ENCODE results near the gene ACVR2A.

Gene ACVR2A

GRCh38 chr2:147844697-147845410 lies at the start of gene ACVR2A:
Gene ACVR2A, plus strand, starts transcription at chr2:147845029. Its CDS starts 124 bp downstream, at chr2:147845153.
- Mint-ChIP-seq H3K4me3 (peak within 1 kb of the TSS; percentile 86), H3K4me1 (peaks cover 33% of the 10 kb centered on the region), H3K27me3 (peaks cover 39% of the 10 kb centered on the region), H3K36me3 (ENCODE audit: insufficient read depth) (peaks cover 12% of the 10 kb centered on the region), H3K9me3 (no peaks in the 10 kb centered on the region), H3K27ac (ENCODE audit: low read depth) (peak within 1 kb of the TSS; percentile 90)
- DNase-seq (ENCODE audit: low spot score in 2 of 2) (peak; percentile 12 to 19), ATAC-seq (replicated peaks; ENCODE audit: extremely low read depth, poor library complexity, severe bottlenecking) (peak; percentile 21)

GRCh38 chr2:147800316-147800715 lies 44.5 kb upstream of the ACVR2A start:
- Mint-ChIP-seq H3K4me1 (peaks cover 8% of the 10 kb centered on the region), H3K36me3 (ENCODE audit: insufficient read depth) (no peaks in the 10 kb centered on the region), H3K27ac (ENCODE audit: low read depth) (no peak overlapping the region), H3K9me3 (no peaks in the 10 kb centered on the region), H3K4me3 (no peak overlapping the region), H3K27me3 (no peaks in the 10 kb centered on the region)
- ATAC-seq (replicated peaks; ENCODE audit: extremely low read depth, poor library complexity, severe bottlenecking) = no peak
- no peak for DNase-seq (ENCODE audit: low spot score in 2 of 2)

- ATAC-seq (replicated peaks; ENCODE audit: extremely low read depth, poor library complexity, severe bottlenecking) (no peak), DNase-seq (ENCODE audit: low spot score in 2 of 2) (no peak)
- Mint-ChIP-seq H3K9me3 (peaks cover 6% of the 10 kb centered on the region), H3K4me1 (no peaks in the 10 kb centered on the region), H3K4me3 (no peak overlapping the region), H3K36me3 (ENCODE audit: insufficient read depth) (no peaks in the 10 kb centered on the region), H3K27ac (ENCODE audit: low read depth) (no peak overlapping the region), H3K27me3 (peaks cover 10% of the 10 kb centered on the region)
Measured at GRCh38 chr2:147806846-147807245, 38.0 kb upstream of the ACVR2A start.

- ATAC-seq (replicated peaks; ENCODE audit: extremely low read depth, poor library complexity, severe bottlenecking) = no peak
- peaks cover 6% of the 10 kb centered on the region for H3K9me3 Mint-ChIP-seq
- no peak overlapping the region for H3K4me3 Mint-ChIP-seq
- no peak for DNase-seq (ENCODE audit: low spot score in 2 of 2)
- H3K36me3 Mint-ChIP-seq (ENCODE audit: insufficient read depth) = no peaks in the 10 kb centered on the region
- H3K27ac Mint-ChIP-seq (ENCODE audit: low read depth) = no peak overlapping the region
- no peaks in the 10 kb centered on the region for H3K4me1 Mint-ChIP-seq
- H3K27me3 Mint-ChIP-seq = peaks cover 10% of the 10 kb centered on the region
Measured at GRCh38 chr2:147808520-147808919, 36.3 kb upstream of the ACVR2A start.

GRCh38 chr2:147810883-147811765 lies 33.7 kb upstream of the ACVR2A start:
- no peak for DNase-seq (ENCODE audit: low spot score in 2 of 2)
- Mint-ChIP-seq H3K4me3 (no peak overlapping the region), H3K36me3 (ENCODE audit: insufficient read depth) (no peaks in the 10 kb centered on the region), H3K9me3 (peaks cover 6% of the 10 kb centered on the region), H3K27me3 (peaks cover 17% of the 10 kb centered on the region), H3K4me1 (no peaks in the 10 kb centered on the region), H3K27ac (ENCODE audit: low read depth) (no peak overlapping the region)
- ATAC-seq (replicated peaks; ENCODE audit: extremely low read depth, poor library complexity, severe bottlenecking) = no peak

- DNase-seq (ENCODE audit: low spot score in 2 of 2) (no peak), ATAC-seq (replicated peaks; ENCODE audit: extremely low read depth, poor library complexity, severe bottlenecking) (no peak)
- H3K36me3 Mint-ChIP-seq (ENCODE audit: insufficient read depth) = no peaks in the 10 kb centered on the region
- no peak overlapping the region for H3K27ac Mint-ChIP-seq (ENCODE audit: low read depth)
- no peaks in the 10 kb centered on the region for H3K4me1 Mint-ChIP-seq
- H3K4me3 Mint-ChIP-seq = no peak overlapping the region
- peaks cover 61% of the 10 kb centered on the region for H3K27me3 Mint-ChIP-seq
- no peaks in the 10 kb centered on the region for H3K9me3 Mint-ChIP-seq
Measured at GRCh38 chr2:147818741-147819140, 26.1 kb upstream of the ACVR2A start.

- H3K4me3 Mint-ChIP-seq = no peak overlapping the region
- DNase-seq (ENCODE audit: low spot score in 2 of 2) (no peak), ATAC-seq (replicated peaks; ENCODE audit: extremely low read depth, poor library complexity, severe bottlenecking) (no peak)
- H3K36me3 Mint-ChIP-seq (ENCODE audit: insufficient read depth) = no peaks in the 10 kb centered on the region
- H3K27ac Mint-ChIP-seq (ENCODE audit: low read depth) = no peak overlapping the region
- peaks cover 33% of the 10 kb centered on the region for H3K27me3 Mint-ChIP-seq
- H3K4me1 Mint-ChIP-seq = no peaks in the 10 kb centered on the region
- no peaks in the 10 kb centered on the region for H3K9me3 Mint-ChIP-seq
Measured at GRCh38 chr2:147824620-147825019, 20.2 kb upstream of the ACVR2A start.

GRCh38 chr2:147826278-147827087 lies 18.3 kb upstream of the ACVR2A start:
- DNase-seq (ENCODE audit: low spot score in 2 of 2) = no peak
- Mint-ChIP-seq H3K4me1 (no peaks in the 10 kb centered on the region), H3K4me3 (no peak overlapping the region), H3K27me3 (peaks cover 24% of the 10 kb centered on the region), H3K9me3 (no peaks in the 10 kb centered on the region), H3K36me3 (ENCODE audit: insufficient read depth) (no peaks in the 10 kb centered on the region), H3K27ac (ENCODE audit: low read depth) (no peak overlapping the region)
- no peak for ATAC-seq (replicated peaks; ENCODE audit: extremely low read depth, poor library complexity, severe bottlenecking)

- Mint-ChIP-seq H3K9me3 (no peaks in the 10 kb centered on the region), H3K4me3 (no peak overlapping the region), H3K27ac (ENCODE audit: low read depth) (no peak overlapping the region), H3K4me1 (no peaks in the 10 kb centered on the region), H3K27me3 (peaks cover 19% of the 10 kb centered on the region), H3K36me3 (ENCODE audit: insufficient read depth) (no peaks in the 10 kb centered on the region)
- ATAC-seq (replicated peaks; ENCODE audit: extremely low read depth, poor library complexity, severe bottlenecking) = no peak
- no peak for DNase-seq (ENCODE audit: low spot score in 2 of 2)
Measured at GRCh38 chr2:147827088-147827375, 17.8 kb upstream of the ACVR2A start.

GRCh38 chr2:147829106-147829505 lies 15.7 kb upstream of the ACVR2A start:
- H3K27me3 Mint-ChIP-seq = peaks cover 9% of the 10 kb centered on the region
- H3K27ac Mint-ChIP-seq (ENCODE audit: low read depth) = no peak overlapping the region
- no peak for DNase-seq (ENCODE audit: low spot score in 2 of 2)
- no peaks in the 10 kb centered on the region for H3K36me3 Mint-ChIP-seq (ENCODE audit: insufficient read depth)
- no peaks in the 10 kb centered on the region for H3K9me3 Mint-ChIP-seq
- no peaks in the 10 kb centered on the region for H3K4me1 Mint-ChIP-seq
- no peak overlapping the region for H3K4me3 Mint-ChIP-seq
- ATAC-seq (replicated peaks; ENCODE audit: extremely low read depth, poor library complexity, severe bottlenecking) = no peak

GRCh38 chr2:147836099-147836498 lies 8.7 kb upstream of the ACVR2A start:
- peaks cover 52% of the 10 kb centered on the region for H3K27me3 Mint-ChIP-seq
- H3K9me3 Mint-ChIP-seq = peaks cover 6% of the 10 kb centered on the region
- H3K4me1 Mint-ChIP-seq = peaks cover 4% of the 10 kb centered on the region
- DNase-seq (ENCODE audit: low spot score in 2 of 2) = no peak
- no peak for ATAC-seq (replicated peaks; ENCODE audit: extremely low read depth, poor library complexity, severe bottlenecking)
- no peak overlapping the region for H3K27ac Mint-ChIP-seq (ENCODE audit: low read depth)
- H3K36me3 Mint-ChIP-seq (ENCODE audit: insufficient read depth) = no peaks in the 10 kb centered on the region
- H3K4me3 Mint-ChIP-seq = no peak overlapping the region

- peak; percentile 2 for ATAC-seq (replicated peaks; ENCODE audit: extremely low read depth, poor library complexity, severe bottlenecking)
- peaks cover 40% of the 10 kb centered on the region for H3K27me3 Mint-ChIP-seq
- peak overlapping the region; percentile 86 for H3K4me3 Mint-ChIP-seq
- peaks cover 33% of the 10 kb centered on the region for H3K4me1 Mint-ChIP-seq
- no peak overlapping the region for H3K27ac Mint-ChIP-seq (ENCODE audit: low read depth)
- no peak for DNase-seq (ENCODE audit: low spot score in 2 of 2)
- H3K9me3 Mint-ChIP-seq = peaks cover 6% of the 10 kb centered on the region
- peaks cover 12% of the 10 kb centered on the region for H3K36me3 Mint-ChIP-seq (ENCODE audit: insufficient read depth)
Measured at GRCh38 chr2:147843391-147843863, 1.4 kb upstream of the ACVR2A start.

Measured in central memory CD8-positive, alpha-beta T cell (primary cell).